HepG2 (cell line): ENCODE data around the gene ATXN7L3. TPM values are rescaled to one million over a fixed set of nuclear protein-coding genes. Genes with fewer than 3 reads are reported as not detected.

ENCODE experiments used
- ATAC-seq: fragments of 200-7000 bp; cut with Tn5 transposase; 3 replicates; pipeline ENCODE4 v1.9.1; 2020; ENCODE audit warnings: mild to moderate bottlenecking, moderate library complexity
- BruUV-seq: library from RNA; stranded (reverse); fragments of 400-500 nt; replicated peaks from 2 replicates; lab custom pipeline; 2021; lab: Mats Ljungman, UMichigan
- CTCF ChIA-PET: fragments of 300-600 bp; formaldehyde crosslinking; extraction: SDS; loops from one replicate; lab custom pipeline; 2021; ENCODE audit warnings: low total read pairs, inconsistent platforms, low intra/inter-chr PET ratio; lab: Yijun Ruan, JAX
- POLR2A ChIA-PET: fragments of 350-600 bp; sonication (Branson Sonifier 250); formaldehyde crosslinking; loops from one replicate; lab custom pipeline; 2020; ENCODE audit warnings: antibody characterized with exemption, inconsistent platforms; lab: Yijun Ruan, JAX
- DNase-seq: peaks from one replicate; pipeline ENCODE4 v3.0.0-alpha.2; 2015; ENCODE audit warnings: low spot score
- FAIRE-seq: peaks from 3 replicates; lab custom pipeline; 2011; peaks lifted over from hg19 to GRCh38; lab: Jason Lieb, UNC
- H2AFZ ChIP-seq: one replicate; pipeline ENCODE4 v1.6.1; 2011; ENCODE audit warnings: low read length, inconsistent platforms
- H3K27ac ChIP-seq: fragments of 300-600 bp; 3 replicates; pipeline ENCODE4 v1.8.0; 2011; ENCODE audit warnings: mixed run types, mild to moderate bottlenecking, mixed read lengths, low read length, inconsistent platforms; ENCODE audit not compliant: insufficient read depth; ENCODE audit errors: extremely low read length
- H3K27me3 ChIP-seq, 2 experiments: fragments of 200-600 bp in 1 of 2; 2 replicates in 1 of 2; 3 replicates in 1 of 2; pipeline versions ENCODE4 v1.6.0 to v1.8.0; 2011; ENCODE audit warnings: low read length in 2 of 2, mild to moderate bottlenecking in 2 of 2, moderate library complexity in 2 of 2, inconsistent platforms in 1 of 2; ENCODE audit not compliant: insufficient read depth in 2 of 2, control insufficient read depth in 1 of 2
- H3K36me3 ChIP-seq, 2 experiments: fragments of 200-600 bp in 1 of 2; replicated peaks in 1 of 2; 2 replicates in 1 of 2; 3 replicates in 1 of 2; pipeline versions ENCODE4 v1.5.1 to v1.8.0; 2011; ENCODE audit warnings: low read length in 2 of 2, inconsistent platforms in 1 of 2; ENCODE audit not compliant: insufficient read depth in 2 of 2, control insufficient read depth in 1 of 2
- H3K4me1 ChIP-seq: 2 replicates; pipeline ENCODE4 v1.5.1; 2012; ENCODE audit warnings: low read length, inconsistent platforms; ENCODE audit not compliant: insufficient read depth
- H3K4me2 ChIP-seq: 2 replicates; pipeline ENCODE4 v1.6.0; 2011; ENCODE audit warnings: low read depth, low read length, inconsistent platforms
- H3K4me3 ChIP-seq, 3 experiments: fragments of 200-600 bp in 1 of 3; sonication (generic), shearing (Covaris generic) in 1 of 3; replicated peaks in 1 of 3; 2 replicates each; pipeline ENCODE4 v1.5.1; 2011 to 2016; ENCODE audit warnings: low read length in 3 of 3, inconsistent platforms in 2 of 3, low read depth in 2 of 3, mild to moderate bottlenecking in 2 of 3, control low read depth in 1 of 3, mixed read lengths in 1 of 3; ENCODE audit not compliant: insufficient read depth in 1 of 3
- H3K79me2 ChIP-seq: one replicate; pipeline ENCODE4 v1.6.1; 2011; ENCODE audit warnings: low read length, inconsistent platforms; ENCODE audit not compliant: insufficient read depth
- H3K9ac ChIP-seq: 2 replicates; pipeline ENCODE4 v1.6.0; 2011; ENCODE audit warnings: mild to moderate bottlenecking, low read depth, low read length, inconsistent platforms; ENCODE audit not compliant: insufficient read depth
- H3K9me3 ChIP-seq: 2 replicates; pipeline ENCODE4 v1.5.1; 2012; ENCODE audit warnings: mild to moderate bottlenecking, low read length
- H4K20me1 ChIP-seq: 2 replicates; pipeline ENCODE4 v1.6.0; 2011; ENCODE audit warnings: inconsistent platforms, mild to moderate bottlenecking, low read length, moderate library complexity; ENCODE audit not compliant: insufficient read depth
- FOXP1 ChIP-seq, 2 experiments: fragments of 450-650 bp in 1 of 2; IDR thresholded peaks; 2 replicates each; pipeline ENCODE4 v1.6.1; 2017 to 2018; ENCODE audit warnings: antibody characterized with exemption in 1 of 2
- NBN ChIP-seq: fragments of 450-650 bp; conservative IDR thresholded peaks from 2 replicates; pipeline ENCODE4 v1.6.1; 2017
- NKX3-1 ChIP-seq: sonication (generic); formaldehyde crosslinking; IDR thresholded peaks from 2 replicates; pipeline ENCODE4 v1.5.0; 2020; ENCODE audit warnings: missing genetic modification reagents
- PPARG ChIP-seq: conservative IDR thresholded peaks from 2 replicates; pipeline ENCODE4 v1.6.1; 2016; ENCODE audit warnings: missing biosample characterization, missing genetic modification reagents
- STAT6 ChIP-seq: sonication (generic); formaldehyde crosslinking; IDR thresholded peaks from 2 replicates; pipeline ENCODE4 v1.4.0; 2020; ENCODE audit warnings: missing genetic modification reagents, mild to moderate bottlenecking, borderline replicate concordance
- TFE3 ChIP-seq: IDR thresholded peaks from 2 replicates; pipeline ENCODE4 v1.6.1; 2016
- THAP9 ChIP-seq: sonication (generic); formaldehyde crosslinking; IDR thresholded peaks from 2 replicates; pipeline ENCODE4; 2020; ENCODE audit warnings: missing genetic modification reagents, mild to moderate bottlenecking, borderline replicate concordance
- ZBTB21 ChIP-seq: sonication (generic); formaldehyde crosslinking; IDR thresholded peaks from 2 replicates; pipeline ENCODE4 v1.4.0; 2020; ENCODE audit warnings: missing genetic modification reagents
- ZIK1 ChIP-seq: sonication (generic); formaldehyde crosslinking; IDR thresholded peaks from 2 replicates; pipeline ENCODE4 v1.5.0; 2020; ENCODE audit warnings: mild to moderate bottlenecking, low read depth, missing genetic modification reagents, borderline replicate concordance
- ZNF687 ChIP-seq: sonication (generic); formaldehyde crosslinking; IDR thresholded peaks from 2 replicates; pipeline ENCODE4 v1.5.1; 2020; ENCODE audit warnings: mild to moderate bottlenecking, missing genetic modification reagents, moderate library complexity
- ZNF703 ChIP-seq: sonication (generic); formaldehyde crosslinking; IDR thresholded peaks from 2 replicates; pipeline ENCODE4 v1.5.1; 2020; ENCODE audit warnings: missing genetic modification reagents, mild to moderate bottlenecking, moderate library complexity, borderline replicate concordance
- WGBS: methylation state at CpG from one replicate; pipeline ENCODE4 v1.1.6; 2017; ENCODE audit warnings: low lambda C conversion rate; 5-methylcytosine and 5-hydroxymethylcytosine counted together
- in situ Hi-C: cut with HindIII; loops from 2 replicates; pipeline ENCODE4 v1.10.0; 2017; ENCODE audit warnings: low pct_unique_long_range_greater_than_20kb; ENCODE audit not compliant: extremely low pct_ligation_motif_present
- intact Hi-C: fragments of 100-400 bp; cut with micrococcal nuclease; formaldehyde crosslinking; loops from one replicate; pipeline ENCODE4 v1.10.0; 2022; ENCODE audit not compliant: unreplicated experiment
- polyA plus RNA-seq, 8 experiments: library from polyadenylated mRNA; depleted of rRNA in 3 of 8; stranded (reverse) in 7 of 8; unstranded in 1 of 8; fragments of >200 nt; fragmentation: Illumina TruSeq in 4 of 8; extraction: Trizol in 4 of 8; gene quantifications; 2 replicates each; pipeline versions ENCODE4 v1.2.1 to v1.2.3, GENCODE V29; 2011 to 2016; ENCODE audit warnings: low read depth in 4 of 8, missing spikeins in 1 of 8, mixed read lengths in 1 of 8; ENCODE audit not compliant: insufficient read depth in 1 of 8
- total RNA-seq, 5 experiments: library from RNA; depleted of rRNA; stranded (reverse); fragments of >200 nt; fragmentation: Illumina TruSeq; extraction: Trizol; gene quantifications; 2 replicates each; pipeline ENCODE4 v1.2.3, GENCODE V29; 2016; ENCODE audit warnings: low read depth in 1 of 5

Gene ATXN7L3
- total and polyA plus RNA-seq, 2 of the 13 experiments (the other 11 are each of a cell fraction or from before 2014, with no cell fraction given): 44.5 to 59.1 TPM

GRCh38 chr17:44218344-44219107, 18.8 kb upstream of the ATXN7L3 start:
- 2% methylated on average over 20 of the region's 89 CpGs for WGBS
- CTCF ChIA-PET: interaction anchor here (2.3 kb wide), 1 partner anchor 15 kb away, joined by 13 read pairs; no protein-coding TSS in a partner anchor
- Histone ChIP-seq H3K9ac (peak overlapping the region; percentile 94), H2AFZ (no peak overlapping the region), H3K79me2 (peaks cover 28% of the 10 kb centered on the region), H3K4me3 (peak overlapping the region; percentile 88 to 99 (median 98)), H3K27me3 (no peaks in the 10 kb centered on the region; a peak in 1 of 5 replicates), H4K20me1 (no peaks in the 10 kb centered on the region; the same call in 1 of the 2 replicates), H3K27ac (peak overlapping the region; percentile 89), H3K36me3 (peaks cover 22 to 35% of the 10 kb centered on the region in 2 experiments), H3K9me3 (no peaks in the 10 kb centered on the region), H3K4me1 (peaks cover 30% of the 10 kb centered on the region), H3K4me2 (peak overlapping the region; percentile 97)
- intact Hi-C loops (loop anchor here (2.0 kb wide), 2 partner anchors 16 to 106 kb away; partner anchors contain the start of gene SLC25A39), in situ Hi-C loops (no loop called here)
- DNase-seq (peak; percentile 89), FAIRE-seq (no peak), ATAC-seq (peak; percentile 50)
- BruUV-seq: no TSS peak
- POLR2A ChIA-PET: interaction anchor here (0.7 to 1.4 kb wide), 10 partner anchors 12 to 127 kb away, joined by 3 to 10 read pairs (median 5); partner anchors contain the start of genes ATXN7L3, GRN and TMUB2
- TF ChIP-seq ZNF687 (CRISPR knock-in tag): peak; percentile 72
- TF ChIP-seq ZNF703 (CRISPR knock-in tag): no peak; the same call in 1 of the 2 replicates
- no peak for TF ChIP-seq THAP9 (CRISPR knock-in tag)
- no peak for TF ChIP-seq STAT6
- TF ChIP-seq ZIK1 (CRISPR knock-in tag): no peak
- no peak for TF ChIP-seq ZBTB21 (CRISPR knock-in tag)
- TF ChIP-seq TFE3 (CRISPR knock-in tag): peak; percentile 61
- no peak for TF ChIP-seq FOXP1 (IDR thresholded peaks at IDR 0.05)
- TF ChIP-seq FOXP1 (CRISPR knock-in tag; IDR thresholded peaks at IDR 0.05): no peak
- no peak for TF ChIP-seq NKX3-1 (CRISPR knock-in tag)
- no peak for TF ChIP-seq NBN
- TF ChIP-seq PPARG (CRISPR knock-in tag): peak; percentile 48
